MM.1S (cell line): ENCODE measurements around the gene PTGDS.

Experiments
- CTCF ChIP-seq: fragments of 300-600 bp; sonication (generic); IDR thresholded peaks from 2 replicates; pipeline ENCODE4 v1.5.1; 2016; ENCODE audit warnings: antibody characterized with exemption, low read length, mixed read lengths
- EZH2 ChIP-seq: fragments of 300-600 bp; sonication (generic); optimal IDR thresholded peaks from 2 replicates; pipeline ENCODE3; 2017; ENCODE audit warnings: low read depth, mild to moderate bottlenecking, antibody characterized with exemption, low read length, mixed read lengths
- EZH2phosphoT487 ChIP-seq: fragments of 300-600 bp; sonication (generic); IDR thresholded peaks from 2 replicates; pipeline ENCODE4 v1.6.1; 2018; ENCODE audit warnings: antibody characterized with exemption, low read length

GRCh38 chr9:136930014-136930413, 47.3 kb upstream of the PTGDS start:
- TF ChIP-seq EZH2 (no peak), CTCF (no peak), EZH2phosphoT487 (no peak)
